Measurements from ENCODE around the gene HAUS7.

Gene HAUS7

GRCh38 chrX:153477364-153477857, 7.0 kb upstream of the HAUS7 start:
- CTCF ChIA-PET, result interaction anchor here (0.8 to 2.4 kb wide), 3 partner anchors 25 to 536 kb away, joined by 3 to 14 read pairs (median 3); no protein-coding TSS in a partner anchor
- no peak overlapping the region for H3K4me3 ChIP-seq (ENCODE audit: low read depth, low read length)

GRCh38 chrX:153476666-153477363, 6.4 kb upstream of the HAUS7 start:
- POLR2A ChIA-PET, result interaction anchor here (0.6 kb wide), 1 partner anchor 67 kb away, joined by 3 read pairs; no protein-coding TSS in a partner anchor
- H3K9me3 ChIP-seq (ENCODE audit: control insufficient read depth, insufficient read depth, low read depth, low read length), result no peaks in the 10 kb centered on the region
- no peak overlapping the region for H3K27ac ChIP-seq (ENCODE audit: extremely low read depth, low read depth, low read length)
- H3K4me3 ChIP-seq (ENCODE audit: low read depth, low read length), result no peak overlapping the region
- no peaks in the 10 kb centered on the region for H3K4me1 ChIP-seq (ENCODE audit: control insufficient read depth, insufficient read depth, low read length)
- CTCF ChIA-PET, result interaction anchor here (0.8 to 2.4 kb wide), 4 partner anchors 16 to 535 kb away, joined by 3 to 14 read pairs (median 6); no protein-coding TSS in a partner anchor
- no peaks in the 10 kb centered on the region for H3K36me3 ChIP-seq (ENCODE audit: control insufficient read depth in 2 of 2, insufficient read depth in 1 of 2, low read length in 2 of 2)
- no peak for TF ChIP-seq REPIN1 (tag by site-specific recombination; IDR thresholded peaks at IDR 0.05; ENCODE audit: low read depth)
- TF ChIP-seq ZNF792 (tag by site-specific recombination; IDR thresholded peaks at IDR 0.05), result no peak
- peak; percentile 64 for TF ChIP-seq ZIC2 (tag by site-specific recombination; IDR thresholded peaks at IDR 0.05)
- TF ChIP-seq ZNF704 (tag by site-specific recombination; IDR thresholded peaks at IDR 0.05), result no peak
- TF ChIP-seq ZNF23 (tag by site-specific recombination; IDR thresholded peaks at IDR 0.05; ENCODE audit: borderline replicate concordance), result no peak
- TF ChIP-seq INSM2 (tag by site-specific recombination; IDR thresholded peaks at IDR 0.05), result no peak
- TF ChIP-seq KLF7 (tag by site-specific recombination; IDR thresholded peaks at IDR 0.05; ENCODE audit: borderline replicate concordance), result no peak
- TF ChIP-seq WT1 (tag by site-specific recombination; IDR thresholded peaks at IDR 0.05), result no peak
- no peak for TF ChIP-seq ZBTB6 (tag by site-specific recombination; IDR thresholded peaks at IDR 0.05)

More at GRCh38 chrX:153477364-153477857, 7.0 kb upstream of the HAUS7 start:
- no peak for TF ChIP-seq PBX3 (CRISPR knock-in tag; IDR thresholded peaks at IDR 0.05)
- no peak for TF ChIP-seq PRDM2 (tag by site-specific recombination; IDR thresholded peaks at IDR 0.05; ENCODE audit: borderline replicate concordance)
- no peak for TF ChIP-seq SP7 (tag by site-specific recombination; IDR thresholded peaks at IDR 0.05)
- no peak for TF ChIP-seq ZNF580 (tag by site-specific recombination; IDR thresholded peaks at IDR 0.05)
- TF ChIP-seq YY1 (tag by site-specific recombination; IDR thresholded peaks at IDR 0.05), result no peak
- no peak for TF ChIP-seq ZNF596 (tag by site-specific recombination; IDR thresholded peaks at IDR 0.05)
- TF ChIP-seq ZNF266 (tag by site-specific recombination; IDR thresholded peaks at IDR 0.05; ENCODE audit: low read depth), result no peak
- Histone ChIP-seq H3K36me3 (ENCODE audit: control insufficient read depth in 2 of 2, insufficient read depth in 1 of 2, low read length in 2 of 2) (no peaks in the 10 kb centered on the region), H3K9me3 (ENCODE audit: control insufficient read depth, insufficient read depth, low read depth, low read length) (no peaks in the 10 kb centered on the region), H3K27ac (ENCODE audit: extremely low read depth, low read depth, low read length) (no peak overlapping the region), H3K4me1 (ENCODE audit: control insufficient read depth, insufficient read depth, low read length) (no peaks in the 10 kb centered on the region)
- POLR2A ChIA-PET, result no interaction called here

All from HEK293 (cell line).